ENCODE results near the gene SLC12A7.
A peak's percentile ranks its signal among the peaks of the same experiment; 100 is the strongest.

The SLC12A7 gene

DNA sequence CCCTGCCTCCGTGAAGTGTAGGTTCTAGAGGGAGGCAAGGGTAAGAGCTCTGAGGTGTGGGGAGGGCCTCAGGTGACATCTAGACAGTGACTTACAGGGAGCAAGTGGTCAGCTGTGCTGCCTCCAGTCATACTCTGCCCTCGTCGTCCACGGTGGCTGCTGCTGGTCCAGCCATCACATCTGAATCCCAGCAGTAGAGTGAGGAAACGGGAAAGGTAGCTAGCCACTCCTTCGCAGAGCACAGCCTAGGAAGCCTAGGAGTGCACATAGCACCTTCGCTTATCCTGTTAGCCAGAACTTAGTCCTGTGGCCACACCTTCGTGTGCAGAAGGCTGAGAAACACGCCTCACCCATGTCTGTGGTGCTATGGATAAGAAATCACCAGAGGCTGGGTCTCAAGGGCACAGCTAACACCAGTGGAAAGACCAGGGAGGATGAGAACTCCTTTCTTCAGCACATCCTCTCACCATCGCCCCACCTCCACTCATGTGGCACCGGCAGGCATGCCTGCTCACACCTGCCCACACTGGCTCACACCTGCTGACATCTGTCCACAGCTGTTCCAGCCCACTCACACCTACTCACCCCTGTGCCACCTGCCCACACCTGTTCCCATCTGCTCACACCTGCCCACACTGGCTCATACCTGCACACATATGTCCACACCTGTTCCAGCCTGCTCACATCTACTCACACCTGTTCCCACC, 45.0 kb upstream of the SLC12A7 start:
- Histone ChIP-seq H3K27me3 (ENCODE audit: insufficient read depth, insufficient read length) (peaks cover 40% of the 10 kb centered on the region), H3K4me1 (ENCODE audit: insufficient read depth, insufficient read length) (peaks cover 8% of the 10 kb centered on the region)

DNA sequence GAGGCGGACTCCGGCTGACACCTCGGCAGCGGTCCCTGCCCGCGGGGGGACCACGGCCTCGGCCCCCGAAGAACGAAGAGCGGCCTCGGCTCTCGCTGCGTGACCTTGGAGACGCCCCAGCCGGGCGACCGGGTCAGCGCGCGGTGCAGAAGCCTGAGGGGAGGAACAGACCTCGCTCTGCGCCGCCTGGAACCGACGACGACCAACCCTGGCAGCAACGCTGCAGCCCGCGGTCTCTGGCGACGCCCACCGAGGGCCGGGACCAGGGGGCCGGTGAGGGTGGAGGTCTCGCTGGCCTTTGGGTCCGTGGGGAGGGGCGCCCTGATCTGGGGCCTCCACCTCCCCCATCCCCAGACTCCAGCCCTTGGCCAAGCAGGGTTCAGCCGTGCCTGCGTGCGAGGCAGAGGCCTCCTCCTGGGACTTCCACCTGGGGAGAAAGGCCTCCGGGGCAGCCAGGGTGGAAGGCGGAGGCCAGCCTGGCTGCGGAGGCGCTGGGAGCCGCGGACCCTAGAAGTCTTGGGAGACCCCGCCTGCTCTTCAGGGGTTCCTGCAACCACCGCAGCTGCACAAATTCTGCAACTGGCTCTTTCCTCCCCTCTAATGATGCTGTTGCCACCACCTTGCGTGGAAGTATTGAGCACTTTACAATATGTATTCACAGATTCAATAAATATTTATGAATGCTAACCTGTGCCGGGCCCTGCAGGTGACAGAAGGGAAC, 44.3 kb upstream of the SLC12A7 start:
- TF ChIP-seq SUZ12 (IDR thresholded peaks at IDR 0.05; ENCODE audit: extremely low read depth, insufficient read depth, insufficient read length) (no peak), YY1 (IDR thresholded peaks at IDR 0.05; ENCODE audit: insufficient read depth, insufficient read length) (no peak)
- peak overlapping the region; percentile 50 for H3K9ac ChIP-seq (ENCODE audit: insufficient read length, low read depth)
- H3K4me3 ChIP-seq (ENCODE audit: insufficient read length, low read depth): peak overlapping the region; percentile 21
- H3K9me3 ChIP-seq (ENCODE audit: insufficient read depth, low read length): peaks cover 8% of the 10 kb centered on the region; the same call in 1 of the 2 replicates
- H3K4me1 ChIP-seq (ENCODE audit: insufficient read depth, insufficient read length): peaks cover 6% of the 10 kb centered on the region
- no peak for DNase-seq (ENCODE audit: low read depth, low spot score)
- H3K27me3 ChIP-seq (ENCODE audit: insufficient read depth, insufficient read length): peaks cover 40% of the 10 kb centered on the region
- no peaks in the 10 kb centered on the region for H3K36me3 ChIP-seq (ENCODE audit: insufficient read depth, insufficient read length, low read length)

More for the DNA sequence above, 45.0 kb upstream of the SLC12A7 start:
- H3K4me3 ChIP-seq (ENCODE audit: insufficient read length, low read depth): no peak overlapping the region
- TF ChIP-seq ZNF274 (IDR thresholded peaks at IDR 0.05; ENCODE audit: low read depth, low read length): no peak
- no peak for TF ChIP-seq SUZ12 (IDR thresholded peaks at IDR 0.05; ENCODE audit: extremely low read depth, insufficient read depth, insufficient read length)
- no peaks in the 10 kb centered on the region for H3K36me3 ChIP-seq (ENCODE audit: insufficient read depth, insufficient read length, low read length)
- DNase-seq (ENCODE audit: low read depth, low spot score): no peak
- H3K9ac ChIP-seq (ENCODE audit: insufficient read length, low read depth): no peak overlapping the region
- peaks cover 9% of the 10 kb centered on the region; the same call in 1 of the 2 replicates for H3K9me3 ChIP-seq (ENCODE audit: insufficient read depth, low read length)

DNA sequence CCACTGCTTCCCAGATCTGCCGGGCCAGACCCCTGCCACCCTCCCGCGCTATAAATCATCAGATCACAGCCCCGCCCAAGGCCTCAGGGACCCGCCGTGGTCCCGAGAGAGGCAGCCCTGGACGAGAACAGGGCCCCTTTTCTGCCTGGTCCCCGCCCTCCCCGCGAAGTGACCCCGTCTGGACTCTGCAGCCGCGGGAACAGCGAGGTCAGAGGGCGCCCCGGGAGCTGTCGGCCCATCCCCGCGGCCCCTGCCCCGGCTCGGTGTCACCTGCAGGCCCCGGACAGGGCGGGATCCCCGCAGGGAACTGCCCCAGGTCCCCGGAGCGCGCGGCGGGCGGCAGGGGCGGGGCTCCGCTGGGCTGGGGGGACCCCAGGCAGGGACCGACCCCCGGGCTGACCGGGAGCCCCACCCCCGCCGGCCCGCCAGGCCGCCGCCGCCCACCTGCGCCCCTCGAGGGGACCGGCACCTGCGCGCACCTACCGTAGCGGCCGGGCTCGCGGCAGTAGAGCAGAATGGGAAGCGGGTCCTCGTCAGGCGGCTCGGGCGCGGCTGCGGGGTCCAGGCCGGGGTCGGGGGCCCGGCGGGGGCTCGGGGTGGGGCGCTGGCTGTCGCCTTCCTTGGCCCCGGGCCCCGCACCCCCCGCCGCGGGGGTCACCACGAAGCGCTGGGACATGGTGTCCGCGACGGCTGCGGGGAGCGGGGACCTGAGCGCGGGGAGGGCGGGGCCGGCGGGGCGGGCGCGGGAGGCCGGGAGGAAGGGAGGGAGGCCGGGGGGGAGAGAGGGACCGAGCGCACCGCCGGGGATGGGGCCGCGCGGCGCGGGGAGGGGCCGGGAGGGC, 43.5 kb upstream of the SLC12A7 start:
- no peak for TF ChIP-seq YY1 (IDR thresholded peaks at IDR 0.05; ENCODE audit: insufficient read depth, insufficient read length)
- no peak for TF ChIP-seq SUZ12 (IDR thresholded peaks at IDR 0.05; ENCODE audit: extremely low read depth, insufficient read depth, insufficient read length)
- TF ChIP-seq ZNF274 (IDR thresholded peaks at IDR 0.05; ENCODE audit: low read depth, low read length): no peak
- Histone ChIP-seq H3K4me3 (ENCODE audit: insufficient read length, low read depth) (peak overlapping the region; percentile 21), H3K36me3 (ENCODE audit: insufficient read depth, insufficient read length, low read length) (no peaks in the 10 kb centered on the region), H3K9me3 (ENCODE audit: insufficient read depth, low read length) (peaks cover 3% of the 10 kb centered on the region; the same call in 1 of the 2 replicates), H3K4me1 (ENCODE audit: insufficient read depth, insufficient read length) (peaks cover 5% of the 10 kb centered on the region), H3K9ac (ENCODE audit: insufficient read length, low read depth) (peak overlapping the region; percentile 50), H3K27me3 (ENCODE audit: insufficient read depth, insufficient read length) (peaks cover 40% of the 10 kb centered on the region)
- DNase-seq (ENCODE audit: low read depth, low spot score): no peak

DNA sequence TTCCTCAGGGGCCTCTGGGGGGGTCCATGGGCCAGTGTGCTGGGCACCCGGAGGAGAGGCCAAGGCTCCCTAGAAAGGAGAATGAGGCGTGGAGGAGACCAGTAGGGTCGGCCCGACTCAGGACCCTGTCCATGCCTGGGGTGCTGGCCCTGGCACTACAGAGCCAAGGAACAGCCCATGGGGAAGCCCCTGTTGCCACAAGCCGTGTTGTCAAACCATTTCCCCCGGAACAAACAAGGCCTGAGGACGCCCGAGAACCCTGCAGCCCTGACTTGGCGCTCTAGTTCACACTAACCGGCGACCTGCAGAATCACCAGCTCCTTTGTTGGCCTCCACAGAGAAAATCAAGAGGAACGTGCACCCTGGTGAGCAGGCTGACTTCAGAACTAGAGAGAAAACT, 41.6 kb upstream of the SLC12A7 start:
- Histone ChIP-seq H3K9ac (ENCODE audit: insufficient read length, low read depth) (no peak overlapping the region), H3K4me3 (ENCODE audit: insufficient read length, low read depth) (no peak overlapping the region), H3K9me3 (ENCODE audit: insufficient read depth, low read length) (no peaks in the 10 kb centered on the region), H3K36me3 (ENCODE audit: insufficient read depth, insufficient read length, low read length) (no peaks in the 10 kb centered on the region), H3K27me3 (ENCODE audit: insufficient read depth, insufficient read length) (peaks cover 40% of the 10 kb centered on the region), H3K4me1 (ENCODE audit: insufficient read depth, insufficient read length) (peaks cover 5% of the 10 kb centered on the region)
- DNase-seq (ENCODE audit: low read depth, low spot score): no peak
- TF ChIP-seq YY1 (IDR thresholded peaks at IDR 0.05; ENCODE audit: insufficient read depth, insufficient read length) (no peak), ZNF274 (IDR thresholded peaks at IDR 0.05; ENCODE audit: low read depth, low read length) (no peak), SUZ12 (IDR thresholded peaks at IDR 0.05; ENCODE audit: extremely low read depth, insufficient read depth, insufficient read length) (no peak)

DNA sequence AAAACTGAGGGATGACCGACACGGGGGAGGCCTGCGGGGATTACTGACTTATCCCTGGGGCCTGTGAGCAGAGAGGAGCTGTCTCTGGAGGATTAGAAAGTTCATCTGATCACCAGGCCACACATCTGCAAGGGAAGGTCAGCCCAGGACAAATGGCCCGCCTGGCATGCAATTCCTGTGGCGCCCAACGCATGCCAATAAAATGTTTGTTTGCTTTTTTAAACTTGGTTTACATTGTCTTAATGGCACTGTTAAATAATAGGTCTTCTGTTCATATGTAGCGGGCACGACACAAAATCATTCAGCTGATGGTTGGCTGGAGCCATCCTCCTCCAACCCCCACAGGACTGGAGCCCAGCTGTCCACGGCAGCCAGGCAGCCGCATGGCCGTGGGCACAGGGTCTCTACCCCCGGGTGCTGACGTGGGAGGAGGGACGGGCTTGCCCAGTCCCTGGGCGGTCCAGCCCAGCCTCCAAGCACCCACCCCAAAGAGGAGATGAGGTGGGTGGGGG, 41.0 kb upstream of the SLC12A7 start:
- peaks cover 5% of the 10 kb centered on the region for H3K4me1 ChIP-seq (ENCODE audit: insufficient read depth, insufficient read length)
- no peak for DNase-seq (ENCODE audit: low read depth, low spot score)

DNA sequence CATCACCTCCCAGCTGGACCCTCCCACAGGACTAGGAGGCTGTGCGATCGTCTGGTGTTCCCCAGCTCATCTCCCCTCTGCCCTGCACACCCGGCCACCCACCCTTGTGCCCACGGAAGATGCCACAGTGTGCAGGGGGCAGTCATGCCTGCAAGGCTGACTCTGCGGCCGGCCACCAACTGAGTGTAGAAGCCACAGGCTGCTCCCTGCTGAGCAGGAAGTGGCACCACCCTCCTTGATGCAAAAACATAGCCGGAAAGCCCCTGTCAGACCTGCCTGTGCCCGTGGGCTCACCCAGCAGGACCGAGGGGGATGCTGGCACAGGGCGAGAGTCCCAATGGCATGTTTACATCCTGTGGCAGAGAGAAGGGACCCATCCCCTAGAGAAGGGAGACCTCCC, 40.3 kb upstream of the SLC12A7 start:
- Histone ChIP-seq H3K9me3 (ENCODE audit: insufficient read depth, low read length) (no peaks in the 10 kb centered on the region), H3K9ac (ENCODE audit: insufficient read length, low read depth) (no peak overlapping the region), H3K36me3 (ENCODE audit: insufficient read depth, insufficient read length, low read length) (no peaks in the 10 kb centered on the region), H3K4me3 (ENCODE audit: insufficient read length, low read depth) (no peak overlapping the region), H3K4me1 (ENCODE audit: insufficient read depth, insufficient read length) (peaks cover 5% of the 10 kb centered on the region), H3K27me3 (ENCODE audit: insufficient read depth, insufficient read length) (peaks cover 30% of the 10 kb centered on the region)
- DNase-seq (ENCODE audit: low read depth, low spot score): no peak
- TF ChIP-seq SUZ12 (IDR thresholded peaks at IDR 0.05; ENCODE audit: extremely low read depth, insufficient read depth, insufficient read length) (no peak), YY1 (IDR thresholded peaks at IDR 0.05; ENCODE audit: insufficient read depth, insufficient read length) (no peak), ZNF274 (IDR thresholded peaks at IDR 0.05; ENCODE audit: low read depth, low read length) (no peak)

More for the DNA sequence above, 41.0 kb upstream of the SLC12A7 start:
- no peak for TF ChIP-seq SUZ12 (IDR thresholded peaks at IDR 0.05; ENCODE audit: extremely low read depth, insufficient read depth, insufficient read length)
- no peak for TF ChIP-seq ZNF274 (IDR thresholded peaks at IDR 0.05; ENCODE audit: low read depth, low read length)
- TF ChIP-seq YY1 (IDR thresholded peaks at IDR 0.05; ENCODE audit: insufficient read depth, insufficient read length): no peak
- Histone ChIP-seq H3K9me3 (ENCODE audit: insufficient read depth, low read length) (no peaks in the 10 kb centered on the region), H3K36me3 (ENCODE audit: insufficient read depth, insufficient read length, low read length) (no peaks in the 10 kb centered on the region), H3K4me3 (ENCODE audit: insufficient read length, low read depth) (no peak overlapping the region), H3K9ac (ENCODE audit: insufficient read length, low read depth) (no peak overlapping the region), H3K27me3 (ENCODE audit: insufficient read depth, insufficient read length) (peaks cover 37% of the 10 kb centered on the region)

Measured in NT2/D1 (cell line).